HepG2 (cell line): Measurements from ENCODE around the gene RGL1. TPM values are rescaled to one million over a fixed set of nuclear protein-coding genes. Genes with fewer than 3 reads are reported as not detected.

ENCODE experiments used
- ATAC-seq: fragments of 200-7000 bp; cut with Tn5 transposase; 3 replicates; pipeline ENCODE4 v1.9.1; 2020; ENCODE audit warnings: mild to moderate bottlenecking, moderate library complexity
- BruUV-seq: library from RNA; stranded (reverse); fragments of 400-500 nt; replicated peaks from 2 replicates; lab custom pipeline; 2021; lab: Mats Ljungman, UMichigan
- CTCF ChIA-PET: fragments of 300-600 bp; formaldehyde crosslinking; extraction: SDS; loops from one replicate; lab custom pipeline; 2021; ENCODE audit warnings: low total read pairs, inconsistent platforms, low intra/inter-chr PET ratio; lab: Yijun Ruan, JAX
- POLR2A ChIA-PET: fragments of 350-600 bp; sonication (Branson Sonifier 250); formaldehyde crosslinking; loops from one replicate; lab custom pipeline; 2020; ENCODE audit warnings: antibody characterized with exemption, inconsistent platforms; lab: Yijun Ruan, JAX
- DNase-seq: peaks from one replicate; pipeline ENCODE4 v3.0.0-alpha.2; 2015; ENCODE audit warnings: low spot score
- FAIRE-seq: peaks from 3 replicates; lab custom pipeline; 2011; peaks lifted over from hg19 to GRCh38; lab: Jason Lieb, UNC
- H2AFZ ChIP-seq: one replicate; pipeline ENCODE4 v1.6.1; 2011; ENCODE audit warnings: low read length, inconsistent platforms
- H3K27ac ChIP-seq: fragments of 300-600 bp; 3 replicates; pipeline ENCODE4 v1.8.0; 2011; ENCODE audit warnings: mixed run types, mild to moderate bottlenecking, mixed read lengths, low read length, inconsistent platforms; ENCODE audit not compliant: insufficient read depth; ENCODE audit errors: extremely low read length
- H3K27me3 ChIP-seq, 2 experiments: fragments of 200-600 bp in 1 of 2; 2 replicates in 1 of 2; 3 replicates in 1 of 2; pipeline versions ENCODE4 v1.6.0 to v1.8.0; 2011; ENCODE audit warnings: low read length in 2 of 2, mild to moderate bottlenecking in 2 of 2, moderate library complexity in 2 of 2, inconsistent platforms in 1 of 2; ENCODE audit not compliant: insufficient read depth in 2 of 2, control insufficient read depth in 1 of 2
- H3K36me3 ChIP-seq, 2 experiments: fragments of 200-600 bp in 1 of 2; replicated peaks in 1 of 2; 2 replicates in 1 of 2; 3 replicates in 1 of 2; pipeline versions ENCODE4 v1.5.1 to v1.8.0; 2011; ENCODE audit warnings: low read length in 2 of 2, inconsistent platforms in 1 of 2; ENCODE audit not compliant: insufficient read depth in 2 of 2, control insufficient read depth in 1 of 2
- H3K4me1 ChIP-seq: 2 replicates; pipeline ENCODE4 v1.5.1; 2012; ENCODE audit warnings: low read length, inconsistent platforms; ENCODE audit not compliant: insufficient read depth
- H3K4me2 ChIP-seq: 2 replicates; pipeline ENCODE4 v1.6.0; 2011; ENCODE audit warnings: low read depth, low read length, inconsistent platforms
- H3K4me3 ChIP-seq, 3 experiments: fragments of 200-600 bp in 1 of 3; sonication (generic), shearing (Covaris generic) in 1 of 3; replicated peaks in 1 of 3; 2 replicates each; pipeline ENCODE4 v1.5.1; 2011 to 2016; ENCODE audit warnings: low read length in 3 of 3, inconsistent platforms in 2 of 3, low read depth in 2 of 3, mild to moderate bottlenecking in 2 of 3, control low read depth in 1 of 3, mixed read lengths in 1 of 3; ENCODE audit not compliant: insufficient read depth in 1 of 3
- H3K79me2 ChIP-seq: one replicate; pipeline ENCODE4 v1.6.1; 2011; ENCODE audit warnings: low read length, inconsistent platforms; ENCODE audit not compliant: insufficient read depth
- H3K9ac ChIP-seq: 2 replicates; pipeline ENCODE4 v1.6.0; 2011; ENCODE audit warnings: mild to moderate bottlenecking, low read depth, low read length, inconsistent platforms; ENCODE audit not compliant: insufficient read depth
- H3K9me3 ChIP-seq: 2 replicates; pipeline ENCODE4 v1.5.1; 2012; ENCODE audit warnings: mild to moderate bottlenecking, low read length
- H4K20me1 ChIP-seq: 2 replicates; pipeline ENCODE4 v1.6.0; 2011; ENCODE audit warnings: inconsistent platforms, mild to moderate bottlenecking, low read length, moderate library complexity; ENCODE audit not compliant: insufficient read depth
- ATF1 ChIP-seq: IDR thresholded peaks from 2 replicates; pipeline ENCODE4 v1.6.1; 2016; ENCODE audit warnings: mild to moderate bottlenecking, control low read depth
- ATM ChIP-seq: fragments of 450-650 bp; IDR thresholded peaks from 2 replicates; pipeline ENCODE4 v1.7.1; 2017; ENCODE audit warnings: mild to moderate bottlenecking, borderline replicate concordance
- MBD4 ChIP-seq: IDR thresholded peaks from 2 replicates; pipeline ENCODE4 v1.6.1; 2012; ENCODE audit warnings: low read length, inconsistent platforms, borderline replicate concordance
- NPAS2 ChIP-seq: sonication (generic); formaldehyde crosslinking; IDR thresholded peaks from 2 replicates; pipeline ENCODE4 v1.8.0; 2022; ENCODE audit warnings: mild to moderate bottlenecking, missing genetic modification reagents, borderline replicate concordance
- NR1H2 ChIP-seq: sonication (generic); formaldehyde crosslinking; IDR thresholded peaks from 2 replicates; pipeline ENCODE4 v1.8.1; 2022; ENCODE audit warnings: low read depth, missing genetic modification reagents, borderline replicate concordance
- PCBP2 ChIP-seq: fragments of 200-400 bp; formaldehyde crosslinking; optimal IDR thresholded peaks from 2 replicates; pipeline ENCODE3; 2018; ENCODE audit warnings: low read length, low read depth; ENCODE audit not compliant: poor library complexity, severe bottlenecking
- RARA ChIP-seq: IDR thresholded peaks from 2 replicates; pipeline ENCODE4 v1.6.1; 2016; ENCODE audit warnings: missing genetic modification reagents, missing compliant biosample characterization
- RBFOX2 ChIP-seq: fragments of 200-400 bp; formaldehyde crosslinking; IDR thresholded peaks from 2 replicates; pipeline ENCODE4 v1.6.1; 2017; ENCODE audit warnings: low read depth, mild to moderate bottlenecking, low read length
- SNAPC2 ChIP-seq: sonication (generic); formaldehyde crosslinking; IDR thresholded peaks from 2 replicates; pipeline ENCODE4 v1.8.1; 2022; ENCODE audit warnings: mild to moderate bottlenecking, missing genetic modification reagents
- SRF ChIP-seq: IDR thresholded peaks from 2 replicates; pipeline ENCODE4 v1.6.1; 2011; ENCODE audit warnings: mild to moderate bottlenecking, low read depth, low read length, moderate library complexity
- TBL1XR1 ChIP-seq: fragments of 150-350 bp; IDR thresholded peaks from 2 replicates; pipeline ENCODE4 v1.6.1; 2014; ENCODE audit warnings: borderline replicate concordance, low read length; ENCODE audit not compliant: partially characterized antibody
- TSC22D2 ChIP-seq: sonication (generic); formaldehyde crosslinking; IDR thresholded peaks from 2 replicates; pipeline ENCODE4 v1.5.1; 2020; ENCODE audit warnings: missing genetic modification reagents, mild to moderate bottlenecking, borderline replicate concordance
- ZNF550 ChIP-seq: sonication (generic); formaldehyde crosslinking; IDR thresholded peaks from 2 replicates; pipeline ENCODE4 v1.4.0; 2020; ENCODE audit warnings: mild to moderate bottlenecking, missing genetic modification reagents, borderline replicate concordance
- ZNF589 ChIP-seq: sonication (generic); formaldehyde crosslinking; conservative IDR thresholded peaks from 2 replicates; pipeline ENCODE4 v1.8.0; 2022; ENCODE audit warnings: mild to moderate bottlenecking, moderate library complexity, missing genetic modification reagents
- ZNF781 ChIP-seq: sonication (generic); formaldehyde crosslinking; IDR thresholded peaks from 2 replicates; pipeline ENCODE4 v1.5.1; 2020; ENCODE audit warnings: borderline replicate concordance, mild to moderate bottlenecking, missing genetic modification reagents; ENCODE audit errors: not compliant biosample characterization
- WGBS: methylation state at CpG from one replicate; pipeline ENCODE4 v1.1.6; 2017; ENCODE audit warnings: low lambda C conversion rate; 5-methylcytosine and 5-hydroxymethylcytosine counted together
- in situ Hi-C: cut with HindIII; loops from 2 replicates; pipeline ENCODE4 v1.10.0; 2017; ENCODE audit warnings: low pct_unique_long_range_greater_than_20kb; ENCODE audit not compliant: extremely low pct_ligation_motif_present
- intact Hi-C: fragments of 100-400 bp; cut with micrococcal nuclease; formaldehyde crosslinking; loops from one replicate; pipeline ENCODE4 v1.10.0; 2022; ENCODE audit not compliant: unreplicated experiment
- polyA plus RNA-seq, 8 experiments: library from polyadenylated mRNA; depleted of rRNA in 3 of 8; stranded (reverse) in 7 of 8; unstranded in 1 of 8; fragments of >200 nt; fragmentation: Illumina TruSeq in 4 of 8; extraction: Trizol in 4 of 8; gene quantifications; 2 replicates each; pipeline versions ENCODE4 v1.2.1 to v1.2.3, GENCODE V29; 2011 to 2016; ENCODE audit warnings: low read depth in 4 of 8, missing spikeins in 1 of 8, mixed read lengths in 1 of 8; ENCODE audit not compliant: insufficient read depth in 1 of 8
- total RNA-seq, 5 experiments: library from RNA; depleted of rRNA; stranded (reverse); fragments of >200 nt; fragmentation: Illumina TruSeq; extraction: Trizol; gene quantifications; 2 replicates each; pipeline ENCODE4 v1.2.3, GENCODE V29; 2016; ENCODE audit warnings: low read depth in 1 of 5
- TF ChIP-seq, protein P1 (sequence below): sonication (generic); formaldehyde crosslinking; IDR thresholded peaks from 2 replicates; pipeline ENCODE4 v1.8.0; 2023; ENCODE audit warnings: mild to moderate bottlenecking, missing genetic modification reagents
- TF ChIP-seq, protein P2 (sequence below): sonication (generic); formaldehyde crosslinking; IDR thresholded peaks from 2 replicates; pipeline ENCODE4 v1.4.0; 2020; ENCODE audit warnings: missing genetic modification reagents

The RGL1 gene
- total and polyA plus RNA-seq, 2 of the 13 experiments (the other 11 are each of a cell fraction or from before 2014, with no cell fraction given): 3.5 to 4.7 TPM

DNA sequence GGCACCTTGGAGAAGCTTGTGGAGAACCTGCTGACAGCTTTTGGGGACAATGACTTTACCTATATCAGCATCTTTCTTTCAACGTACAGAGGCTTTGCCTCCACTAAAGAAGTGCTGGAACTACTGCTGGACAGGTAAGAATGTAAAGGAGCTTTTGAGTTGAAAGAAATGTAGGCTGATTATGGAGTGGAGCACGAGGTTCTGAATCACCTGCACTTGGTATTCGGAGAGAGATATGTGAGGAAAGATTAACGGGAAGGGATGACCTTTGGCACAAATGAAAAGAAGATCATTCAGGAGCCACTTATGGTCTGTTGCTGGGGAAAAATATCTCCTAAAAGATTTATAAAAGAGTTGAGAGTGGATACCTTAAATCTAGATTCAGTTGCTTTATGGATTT, 42.7 kb downstream of the RGL1 start (continued):
- TF ChIP-seq SNAPC2 (CRISPR knock-in tag): no peak
- no peak for TF ChIP-seq ZNF550
- TF ChIP-seq TBL1XR1: no peak
- no peak for TF ChIP-seq RBFOX2
- TF ChIP-seq TSC22D2: no peak
- TF ChIP-seq ZNF589: no peak
- no peak for TF ChIP-seq MBD4
- no peak for TF ChIP-seq ATF1 (CRISPR knock-in tag)
- TF ChIP-seq RARA (CRISPR knock-in tag): no peak
- TF ChIP-seq, protein P1, sequence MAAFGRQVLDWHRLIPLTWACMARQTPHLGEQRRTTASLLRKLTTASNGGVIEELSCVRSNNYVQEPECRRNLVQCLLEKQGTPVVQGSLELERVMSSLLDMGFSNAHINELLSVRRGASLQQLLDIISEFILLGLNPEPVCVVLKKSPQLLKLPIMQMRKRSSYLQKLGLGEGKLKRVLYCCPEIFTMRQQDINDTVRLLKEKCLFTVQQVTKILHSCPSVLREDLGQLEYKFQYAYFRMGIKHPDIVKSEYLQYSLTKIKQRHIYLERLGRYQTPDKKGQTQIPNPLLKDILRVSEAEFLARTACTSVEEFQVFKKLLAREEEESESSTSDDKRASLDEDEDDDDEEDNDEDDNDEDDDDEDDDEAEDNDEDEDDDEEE (CRISPR knock-in tag): no peak

DNA sequence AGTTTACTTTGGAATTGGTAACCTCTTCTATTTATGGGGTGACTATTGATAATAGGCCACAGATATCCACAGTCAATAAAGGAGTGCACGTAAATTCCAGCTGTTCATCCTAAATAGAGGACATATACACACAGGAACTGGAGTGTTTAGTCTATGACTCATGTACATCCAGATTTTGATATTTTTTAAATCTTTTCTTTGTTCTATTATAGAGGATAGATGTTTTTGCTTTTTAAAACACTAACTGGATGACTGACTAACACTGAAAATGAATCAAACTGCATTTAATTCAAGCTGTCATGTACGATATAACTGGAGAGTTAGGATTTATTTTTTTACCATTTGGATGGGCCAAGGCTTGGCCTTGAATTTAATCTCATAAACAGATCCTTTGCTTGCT, 45.9 kb downstream of the RGL1 start:
- H3K79me2 ChIP-seq: no peaks in the 10 kb centered on the region
- no peak overlapping the region for H3K4me2 ChIP-seq
- intact Hi-C loops (no loop called here), in situ Hi-C loops (no loop called here)
- H3K27ac ChIP-seq: no peak overlapping the region
- H3K4me1 ChIP-seq: no peaks in the 10 kb centered on the region
- no peak overlapping the region for H3K9ac ChIP-seq
- H3K27me3 ChIP-seq: no peaks in the 10 kb centered on the region
- no peak overlapping the region for H3K4me3 ChIP-seq
- H3K36me3 ChIP-seq: no peaks in the 10 kb centered on the region
- 92% methylated on average over 2 of the region's 2 CpGs for WGBS
- BruUV-seq: no TSS peak
- ChIA-PET CTCF (no interaction called here), POLR2A (no interaction called here)
- no peaks in the 10 kb centered on the region for H4K20me1 ChIP-seq
- FAIRE-seq (no peak), ATAC-seq (no peak), DNase-seq (no peak)
- H2AFZ ChIP-seq: no peak overlapping the region
- no peaks in the 10 kb centered on the region for H3K9me3 ChIP-seq
- TF ChIP-seq PCBP2: no peak
- no peak for TF ChIP-seq NR1H2 (CRISPR knock-in tag)
- no peak for TF ChIP-seq NPAS2
- TF ChIP-seq ATM: no peak
- TF ChIP-seq SRF: no peak
- no peak for TF ChIP-seq ZNF781 (CRISPR knock-in tag)
- TF ChIP-seq, protein P2, sequence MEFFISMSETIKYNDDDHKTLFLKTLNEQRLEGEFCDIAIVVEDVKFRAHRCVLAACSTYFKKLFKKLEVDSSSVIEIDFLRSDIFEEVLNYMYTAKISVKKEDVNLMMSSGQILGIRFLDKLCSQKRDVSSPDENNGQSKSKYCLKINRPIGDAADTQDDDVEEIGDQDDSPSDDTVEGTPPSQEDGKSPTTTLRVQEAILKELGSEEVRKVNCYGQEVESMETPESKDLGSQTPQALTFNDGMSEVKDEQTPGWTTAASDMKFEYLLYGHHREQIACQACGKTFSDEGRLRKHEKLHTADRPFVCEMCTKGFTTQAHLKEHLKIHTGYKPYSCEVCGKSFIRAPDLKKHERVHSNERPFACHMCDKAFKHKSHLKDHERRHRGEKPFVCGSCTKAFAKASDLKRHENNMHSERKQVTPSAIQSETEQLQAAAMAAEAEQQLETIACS: no peak
